Measurements from ENCODE around the gene KCNMA1. TPM values are rescaled to one million over a fixed set of nuclear protein-coding genes. Genes with fewer than 3 reads are reported as not detected.

The KCNMA1 gene
- total RNA-seq, 1 experiment from 2014 or later = 0.49 TPM

DNA sequence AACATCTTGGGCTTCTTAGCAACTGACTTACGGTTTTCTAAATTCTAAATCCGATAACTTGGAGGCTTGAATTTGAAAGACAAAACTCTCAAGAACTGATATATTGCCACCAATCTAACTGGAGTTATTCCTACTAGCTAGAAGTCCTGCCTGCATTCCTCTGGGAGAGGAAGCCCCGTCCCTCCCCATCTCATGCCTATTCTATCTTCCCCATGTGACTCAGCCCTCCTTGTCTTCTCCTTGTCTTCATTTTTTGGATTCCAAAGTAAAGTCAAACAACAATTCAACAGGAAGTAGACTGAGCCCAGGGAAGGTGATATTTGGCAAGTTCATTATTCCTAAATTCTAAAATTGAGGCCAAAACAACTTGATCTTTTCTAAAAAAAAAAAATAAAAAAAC is 587.7 kb downstream of the KCNMA1 start:
- ATAC-seq = no peak
- Histone ChIP-seq H4K20me1 (ENCODE audit: insufficient read depth) (no peaks in the 10 kb centered on the region), H3K4me1 (ENCODE audit: control insufficient read depth in 1 of 2, insufficient read depth in 2 of 2, low read length in 2 of 2) (no peaks in the 10 kb centered on the region), H3K9me2 (ENCODE audit: insufficient read depth) (no peaks in the 10 kb centered on the region), H3K9ac (ENCODE audit: low read length) (no peak overlapping the region), H3K4me3 (replicated peaks in 1 of 2; ENCODE audit: low read depth in 1 of 2, low read length in 2 of 2) (no peak overlapping the region), H3K36me3 (ENCODE audit: control insufficient read depth in 1 of 2, insufficient read depth in 2 of 2, low read length in 2 of 2) (no peaks in the 10 kb centered on the region), H3K9me3 (ENCODE audit: control insufficient read depth in 1 of 2, insufficient read depth in 1 of 2, low read depth in 1 of 2, low read length in 2 of 2) (no peaks in the 10 kb centered on the region), H3K4me2 (ENCODE audit: low read length) (no peak overlapping the region), H3K79me2 (ENCODE audit: insufficient read depth, low read length) (no peaks in the 10 kb centered on the region), H2AFZ (ENCODE audit: low read depth, low read length, poor library complexity, severe bottlenecking) (no peak overlapping the region), H3K27ac (ENCODE audit: low read depth, low read length) (no peak overlapping the region), H3K27me3 (ENCODE audit: insufficient read depth, low read length) (peaks cover 75% of the 10 kb centered on the region)
- RAD21 ChIA-PET (ENCODE audit: low non-redundant PET in 1 of 2, low total read pairs in 2 of 2, uncharacterized antibody in 2 of 2, unreplicated experiment in 2 of 2) = no interaction called here
- DNase-seq (ENCODE audit: low read depth, low spot score) = no peak
- CTCF ChIA-PET = no interaction called here
- BruUV-seq (replicated peaks) = no TSS peak
- POLR2A ChIA-PET = no interaction called here
- no peak for TF ChIP-seq YY1 (IDR thresholded peaks at IDR 0.05; ENCODE audit: extremely low read depth, insufficient replicate concordance, low read depth, low read length)
- TF ChIP-seq REST (IDR thresholded peaks at IDR 0.05; ENCODE audit: low read depth) = no peak
- no peak for TF ChIP-seq CEBPB (IDR thresholded peaks at IDR 0.05; ENCODE audit: low read depth)
- TF ChIP-seq CTCF (IDR thresholded peaks at IDR 0.05 in 2 of 3, conservative IDR thresholded peaks at IDR 0.05 in 1 of 3; ENCODE audit: borderline replicate concordance in 1 of 3, insufficient read depth in 1 of 3, low read depth in 2 of 3, low read length in 2 of 3) = no peak
- TF ChIP-seq, protein P1, sequence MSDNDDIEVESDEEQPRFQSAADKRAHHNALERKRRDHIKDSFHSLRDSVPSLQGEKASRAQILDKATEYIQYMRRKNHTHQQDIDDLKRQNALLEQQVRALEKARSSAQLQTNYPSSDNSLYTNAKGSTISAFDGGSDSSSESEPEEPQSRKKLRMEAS (IDR thresholded peaks at IDR 0.05) = no peak
- no peak for TF ChIP-seq POLR2A (IDR thresholded peaks at IDR 0.05; ENCODE audit: borderline replicate concordance, extremely low read depth, insufficient read depth, insufficient read length)
- TF ChIP-seq ZFX (IDR thresholded peaks at IDR 0.05) = no peak
- TF ChIP-seq ZNF274 (IDR thresholded peaks at IDR 0.05; ENCODE audit: low read depth, low read length) = no peak
- intact Hi-C loops (cut with micrococcal nuclease) = no loop called here

All from HCT116 (cell line).